GM19328 (cell line): ENCODE data around the gene SUN2.
A peak's percentile ranks its signal among the peaks of the same experiment; 100 is the strongest.
"Not testable (repeated sequence)": the region's sequence is repeated elsewhere in the genome, so short reads cannot be mapped to it uniquely, and the experiment has no call there.

ENCODE experiments used
- ATAC-seq: cut with Tn5 transposase; IDR thresholded peaks from one replicate; pipeline ENCODE4 v1.9.1; 2021; ENCODE audit warnings: mild to moderate bottlenecking, moderate library complexity; ENCODE audit not compliant: unreplicated experiment

The SUN2 gene, protein sequence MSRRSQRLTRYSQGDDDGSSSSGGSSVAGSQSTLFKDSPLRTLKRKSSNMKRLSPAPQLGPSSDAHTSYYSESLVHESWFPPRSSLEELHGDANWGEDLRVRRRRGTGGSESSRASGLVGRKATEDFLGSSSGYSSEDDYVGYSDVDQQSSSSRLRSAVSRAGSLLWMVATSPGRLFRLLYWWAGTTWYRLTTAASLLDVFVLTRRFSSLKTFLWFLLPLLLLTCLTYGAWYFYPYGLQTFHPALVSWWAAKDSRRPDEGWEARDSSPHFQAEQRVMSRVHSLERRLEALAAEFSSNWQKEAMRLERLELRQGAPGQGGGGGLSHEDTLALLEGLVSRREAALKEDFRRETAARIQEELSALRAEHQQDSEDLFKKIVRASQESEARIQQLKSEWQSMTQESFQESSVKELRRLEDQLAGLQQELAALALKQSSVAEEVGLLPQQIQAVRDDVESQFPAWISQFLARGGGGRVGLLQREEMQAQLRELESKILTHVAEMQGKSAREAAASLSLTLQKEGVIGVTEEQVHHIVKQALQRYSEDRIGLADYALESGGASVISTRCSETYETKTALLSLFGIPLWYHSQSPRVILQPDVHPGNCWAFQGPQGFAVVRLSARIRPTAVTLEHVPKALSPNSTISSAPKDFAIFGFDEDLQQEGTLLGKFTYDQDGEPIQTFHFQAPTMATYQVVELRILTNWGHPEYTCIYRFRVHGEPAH

DNA sequence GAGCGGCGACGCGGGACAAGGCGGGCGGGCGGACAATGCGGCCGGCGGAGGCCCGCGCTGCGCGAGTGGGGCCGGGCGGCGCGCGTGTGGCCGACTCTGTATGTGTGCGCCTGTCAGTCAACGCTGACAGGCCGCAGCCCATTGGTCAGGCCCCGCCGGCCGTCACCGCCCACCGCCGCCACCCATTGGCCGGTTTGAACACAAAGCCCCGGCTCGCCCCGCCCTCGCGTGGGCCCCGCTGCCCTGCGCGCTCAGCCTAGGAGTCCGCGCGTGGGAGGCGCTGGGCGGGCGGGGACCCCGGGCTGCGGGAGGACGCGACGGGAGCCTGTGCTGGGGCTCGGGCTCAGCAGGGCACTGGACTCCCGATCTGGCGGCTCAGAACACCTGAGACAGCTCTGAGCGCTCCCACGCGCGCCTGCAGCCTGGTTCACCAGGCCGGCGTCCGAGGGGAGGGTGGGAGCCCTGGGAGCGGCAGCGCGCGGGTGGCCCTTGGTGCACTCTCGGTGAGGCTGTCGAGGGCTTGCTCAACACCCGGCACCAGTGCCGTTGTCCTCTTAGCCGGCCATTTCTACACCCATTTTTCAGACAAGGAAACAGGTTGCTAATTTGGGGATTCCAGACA is at the start of gene SUN2:
SUN2 (minus strand) TSS at position 88 of the 622 bp plus-strand sequence. CDS start 3,370 bp downstream, outside the sequence.
- peak; percentile 75 for ATAC-seq

DNA sequence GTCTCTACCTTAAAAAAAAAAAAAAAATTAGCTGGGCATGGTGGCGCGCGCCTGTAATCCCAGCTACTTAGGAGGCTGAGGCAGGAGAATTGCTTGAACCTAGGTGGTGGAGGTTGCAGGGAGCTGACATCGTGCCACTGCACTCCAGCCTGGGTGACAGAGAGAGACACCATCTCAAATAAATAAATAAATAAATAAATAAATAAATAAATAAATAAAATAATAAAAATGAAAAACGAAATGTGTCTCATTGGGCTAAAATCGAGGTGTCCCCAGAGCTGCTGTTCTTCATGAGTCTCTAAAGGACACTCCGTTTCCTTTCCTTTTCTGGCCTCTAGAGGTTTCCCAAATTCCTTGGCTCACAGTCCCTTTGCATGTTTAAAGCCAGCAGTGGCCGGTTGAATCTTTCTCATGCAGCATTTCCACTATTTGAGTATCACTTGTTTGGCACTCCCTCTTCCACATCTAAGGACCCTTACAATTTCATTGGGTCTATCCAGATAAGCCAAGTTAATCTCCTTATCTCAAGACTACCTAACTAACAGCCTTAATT is 49.3 kb upstream of the SUN2 start:
- ATAC-seq = not testable (repeated sequence)

DNA sequence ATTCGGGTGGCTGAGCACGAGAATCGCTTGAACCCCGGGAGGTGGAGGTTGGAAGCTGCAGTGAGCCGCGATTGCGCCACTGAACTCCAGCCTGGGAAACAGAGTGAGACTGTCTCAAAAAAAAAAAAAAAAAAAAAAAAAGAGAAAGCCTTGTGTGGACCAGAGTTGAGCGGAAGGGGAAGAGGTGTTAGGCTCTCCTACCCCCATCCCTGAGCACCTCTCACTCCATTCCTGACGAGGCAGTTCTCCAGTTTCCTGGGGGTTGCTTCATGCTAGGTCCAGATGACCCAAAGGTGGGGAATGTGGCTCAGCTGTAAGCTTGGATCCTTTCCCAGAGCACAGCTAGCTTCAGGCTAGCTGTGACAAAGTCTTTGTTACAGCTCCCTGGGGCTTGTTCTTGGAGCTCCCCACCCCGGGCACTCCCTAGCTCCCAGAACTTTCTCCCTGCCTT is 46.9 kb upstream of the SUN2 start:
- no peak for ATAC-seq

GRCh38 chr22:38799265-38800002 is 43.6 kb upstream of the SUN2 start:
- no peak for ATAC-seq

DNA sequence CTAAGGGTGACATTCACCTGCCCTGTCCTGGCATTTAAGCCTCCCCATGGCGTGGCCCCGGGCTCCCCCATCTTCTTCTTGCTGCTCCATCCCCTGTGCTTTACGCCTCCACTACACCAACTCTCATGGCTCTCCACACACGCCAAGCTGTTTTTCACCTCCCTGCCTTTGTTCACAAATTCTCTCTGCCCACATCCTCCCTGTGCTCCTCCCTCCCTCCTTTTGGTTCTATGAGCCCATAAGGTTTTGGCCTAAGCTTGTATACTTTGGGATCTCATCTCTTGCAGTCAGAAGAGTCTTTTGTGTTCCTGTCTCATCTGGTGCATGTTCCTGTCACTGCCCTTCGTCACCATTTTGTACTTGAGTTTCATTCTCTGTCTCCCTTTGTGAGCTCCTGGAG is 42.7 kb upstream of the SUN2 start:
- ATAC-seq = no peak

DNA sequence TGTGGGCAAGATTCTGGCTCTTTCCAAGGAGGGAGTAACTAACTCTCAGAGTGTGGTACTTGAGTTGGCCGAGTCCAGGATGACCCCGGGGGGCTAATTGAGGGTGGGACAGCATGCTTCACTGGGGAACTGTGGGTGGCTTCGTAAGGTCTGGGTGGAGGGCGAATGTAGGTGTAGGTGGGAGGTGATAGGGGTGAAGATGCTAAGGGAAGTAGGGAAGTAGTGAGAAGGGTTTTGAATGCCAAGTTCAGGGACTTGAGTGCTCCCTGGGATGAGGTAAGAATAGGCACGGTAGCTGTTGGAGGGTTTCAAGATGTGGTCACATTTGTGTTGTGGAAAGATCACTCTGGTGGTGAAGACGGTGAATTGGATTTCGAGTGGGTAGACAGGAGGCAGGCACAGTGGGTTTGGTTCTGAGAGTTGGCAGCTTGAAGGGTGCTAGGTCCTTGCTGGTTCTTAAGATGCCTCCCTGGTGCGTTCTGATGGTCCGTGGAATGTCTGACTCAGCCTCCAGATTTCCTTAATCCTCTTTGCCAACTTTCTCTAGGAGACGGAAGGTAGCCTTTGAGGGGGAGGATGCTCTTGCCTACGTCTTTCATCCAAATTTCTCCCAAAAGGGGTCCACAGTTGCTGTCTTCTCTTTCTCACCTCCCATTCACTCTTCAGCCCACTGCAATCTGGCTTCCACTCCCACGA is 40.6 kb upstream of the SUN2 start:
- no peak for ATAC-seq

DNA sequence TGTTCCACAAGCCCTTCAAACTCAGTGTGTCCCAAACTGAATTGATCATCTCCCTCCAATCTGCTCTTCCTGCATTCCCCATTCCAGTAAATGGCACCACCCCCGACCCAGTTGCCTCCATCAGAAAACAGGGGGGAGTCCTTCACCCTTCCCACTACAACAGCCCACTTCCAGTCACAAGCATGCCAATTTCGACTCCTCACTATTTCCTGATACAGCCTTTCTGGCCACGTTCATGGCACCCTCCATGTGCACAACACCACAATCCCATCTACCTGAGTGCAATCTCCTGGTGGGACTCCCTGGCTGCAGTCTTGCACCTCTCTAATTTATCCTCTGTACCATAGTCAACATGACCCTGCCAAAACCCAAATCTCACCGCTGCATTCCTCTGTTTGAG is 39.8 kb upstream of the SUN2 start:
- no peak for ATAC-seq

DNA sequence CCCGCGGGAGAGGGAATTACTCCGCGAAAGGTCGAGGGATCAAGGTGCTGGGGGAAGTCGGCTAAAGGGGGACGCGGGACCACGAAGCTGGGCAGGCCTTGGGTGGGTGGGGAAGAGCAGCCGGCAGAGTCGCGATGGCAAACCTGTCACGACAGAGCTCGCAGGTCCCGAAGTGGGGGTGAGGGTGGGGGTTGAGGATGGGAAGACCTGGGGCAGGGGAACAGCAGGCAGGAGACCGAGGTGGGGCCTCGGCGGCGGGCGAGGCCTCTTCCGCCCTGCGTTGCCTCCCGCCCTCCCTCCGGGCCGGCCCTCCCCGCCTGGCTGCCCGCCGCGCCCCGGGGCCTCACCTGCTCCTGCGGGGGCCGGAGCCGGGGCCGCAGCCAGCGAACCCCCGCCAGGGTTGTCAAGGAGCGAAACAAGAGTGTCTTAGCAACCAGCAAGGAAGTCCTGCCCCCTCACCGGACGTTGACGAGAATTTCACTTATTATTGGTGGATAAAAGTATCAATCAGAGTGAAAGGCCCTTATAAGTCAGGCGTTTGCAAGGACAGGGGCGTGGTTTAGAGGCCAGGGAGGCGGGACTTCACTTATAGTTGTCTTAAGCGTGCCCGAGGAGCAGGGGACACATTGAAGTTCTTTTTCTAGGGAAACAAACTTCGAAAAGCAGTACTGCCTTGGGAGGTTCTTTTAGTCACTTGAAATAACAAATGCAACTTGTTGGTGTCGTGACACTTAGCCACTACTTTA is 38.1 kb upstream of the SUN2 start, which contains the start of gene DNAL4:
DNAL4 (minus strand) TSS at position 423 of the 746 bp plus-strand sequence. CDS start 11,412 bp downstream, outside the sequence.
- peak; percentile 93 for ATAC-seq

GRCh38 chr22:38793317-38793716 is 37.5 kb upstream of the SUN2 start:
- no peak for ATAC-seq

DNA sequence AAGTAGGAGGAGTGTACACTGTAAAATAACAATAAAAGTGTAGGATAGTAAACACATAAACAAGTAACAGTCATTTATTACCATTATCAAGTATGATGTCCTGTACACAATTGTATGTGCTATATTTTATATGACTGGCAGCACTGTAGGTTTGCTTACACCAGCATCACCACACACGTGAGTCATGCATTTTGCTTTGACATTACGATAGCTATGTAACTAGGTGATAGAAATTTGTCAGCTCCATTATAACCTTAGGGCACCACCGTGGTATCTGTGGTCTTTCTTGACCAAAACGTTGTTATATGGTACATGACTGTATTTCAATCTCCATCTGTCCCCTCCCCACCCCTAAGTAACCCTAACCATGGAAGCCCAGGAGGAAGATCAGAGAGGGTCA is 37.0 kb upstream of the SUN2 start:
- ATAC-seq = no peak

- no peak for ATAC-seq
Measured at GRCh38 chr22:38789606-38790005, 33.8 kb upstream of the SUN2 start.

DNA sequence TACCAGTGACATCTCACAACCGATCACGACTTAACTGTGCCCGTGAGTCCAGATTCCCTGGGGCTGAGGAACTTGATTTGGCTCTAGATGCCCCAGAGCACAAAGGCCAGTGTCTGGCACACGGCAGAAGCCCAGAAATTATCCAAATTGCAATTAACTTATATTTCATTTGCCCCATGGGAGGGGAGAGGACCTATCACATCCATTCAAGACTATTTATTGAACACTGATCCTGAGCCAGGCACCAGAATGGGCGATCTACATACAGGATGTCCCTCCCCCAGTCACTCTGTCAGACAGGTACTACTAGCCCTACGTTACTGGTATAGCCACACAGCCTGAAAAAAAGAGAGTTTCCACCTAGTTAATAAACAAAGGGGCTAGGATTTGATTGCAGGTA is 33.0 kb upstream of the SUN2 start:
- ATAC-seq = no peak

DNA sequence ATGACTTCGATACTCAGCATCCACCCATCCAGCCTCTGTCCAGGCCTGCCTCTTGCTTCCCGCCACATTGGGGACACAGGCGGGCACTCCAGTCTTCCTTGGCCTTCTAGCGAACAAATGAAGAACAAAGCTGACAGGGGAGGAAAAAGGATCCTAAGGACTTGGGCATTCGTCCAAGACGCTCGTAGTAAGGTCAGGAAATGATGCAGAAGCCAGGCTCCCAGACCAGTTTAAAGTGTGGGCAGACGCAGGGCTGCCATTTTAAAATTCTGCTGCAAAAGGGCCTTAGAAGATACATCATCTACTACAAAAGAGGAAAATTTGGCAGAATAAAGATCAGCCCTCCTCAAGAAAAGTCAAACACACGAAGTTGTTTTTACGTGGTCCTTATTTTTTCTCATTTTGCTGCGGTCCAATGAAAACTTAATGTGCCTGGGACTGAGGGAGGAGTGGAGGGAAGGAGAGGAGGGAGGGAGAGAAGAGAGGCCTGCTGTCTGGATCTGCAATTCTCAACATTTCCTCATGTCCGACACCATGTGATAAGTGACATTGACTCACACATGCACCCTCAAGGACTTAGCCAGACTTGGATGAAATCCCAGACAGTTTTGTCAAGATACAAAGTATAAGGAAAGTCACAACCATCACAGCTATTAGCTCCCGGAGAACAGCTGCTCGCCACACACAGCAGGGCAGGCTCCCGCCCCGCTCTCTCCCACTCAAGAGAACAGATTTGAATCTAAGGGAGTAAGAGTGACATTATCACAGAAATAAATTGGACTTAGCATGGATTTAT is 32.4 kb upstream of the SUN2 start:
- no peak for ATAC-seq

GRCh38 chr22:38786631-38787030 is 30.8 kb upstream of the SUN2 start:
- ATAC-seq = no peak

GRCh38 chr22:38784856-38785255 is 29.1 kb upstream of the SUN2 start:
- no peak for ATAC-seq

DNA sequence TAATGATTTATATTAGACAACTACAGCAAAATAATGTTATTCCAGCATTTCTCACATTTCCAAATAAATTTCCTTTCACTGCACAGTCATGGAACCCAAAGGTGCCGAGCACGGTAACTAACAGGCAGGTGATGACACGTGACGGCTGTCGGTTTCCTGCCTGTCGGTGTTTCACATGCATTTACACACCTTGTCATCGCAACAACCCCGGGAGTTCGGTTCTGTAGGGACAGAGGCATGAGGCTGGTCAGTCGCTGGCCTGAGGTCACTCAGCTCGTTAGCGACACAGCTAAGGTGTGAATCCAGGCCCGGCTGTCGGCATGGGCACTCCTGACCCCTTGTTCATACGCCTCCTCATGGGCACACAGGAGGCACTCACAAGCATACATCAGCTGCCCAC is 28.2 kb upstream of the SUN2 start:
- no peak for ATAC-seq

- no peak for ATAC-seq
Measured at GRCh38 chr22:38783095-38783615, 27.4 kb upstream of the SUN2 start.

- ATAC-seq = no peak
Measured at GRCh38 chr22:38782402-38783094, 26.8 kb upstream of the SUN2 start.
